ENCODE data around the gene TOGARAM2. TPM values are rescaled to one million over a fixed set of nuclear protein-coding genes. Genes with fewer than 3 reads are reported as not detected.

Gene TOGARAM2
- polyA plus RNA-seq, 1 donor (not counting 4 experiments of a cell fraction or from before 2014, with no cell fraction given), result 0.10 TPM

DNA sequence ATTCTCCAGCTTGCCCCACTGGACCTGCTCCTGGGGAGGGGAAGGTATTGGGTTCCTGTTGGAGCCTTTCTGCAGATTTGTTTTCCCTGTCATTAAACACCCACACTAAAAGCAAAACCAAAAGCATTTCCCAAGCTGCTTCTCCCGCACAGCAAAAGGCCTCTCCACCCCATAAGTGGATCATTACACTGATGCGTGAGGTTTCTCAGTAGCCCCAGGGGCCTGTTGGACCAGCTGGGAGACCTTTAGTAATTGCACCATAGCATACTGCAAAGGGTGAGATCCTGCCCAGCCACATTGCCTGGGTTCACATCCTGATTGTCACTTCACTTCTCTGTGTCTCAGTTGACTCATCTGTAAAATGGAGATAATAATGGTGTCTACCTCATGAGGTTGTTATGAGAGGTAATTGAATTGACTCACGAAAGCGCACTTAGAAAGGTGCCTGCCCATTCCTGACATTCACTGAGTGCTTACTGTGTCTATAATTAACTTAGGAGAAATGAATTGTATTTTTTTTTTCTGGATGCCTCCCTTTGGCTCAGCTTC lies 43.9 kb downstream of the TOGARAM2 start:
- Histone ChIP-seq H3K9ac (ENCODE audit: control insufficient read depth, extremely low read depth, insufficient read depth, low read length) (no peak overlapping the region), H3K27ac (ENCODE audit: control insufficient read depth, insufficient read depth, low read length) (no peak overlapping the region), H3K27me3 (ENCODE audit: control insufficient read depth, extremely low read depth, insufficient read depth, low read length) (no peaks in the 10 kb centered on the region), H4K20me1 (ENCODE audit: control insufficient read depth, extremely low read depth, insufficient read depth, low read length) (no peaks in the 10 kb centered on the region), H3K4me3 (ENCODE audit: control insufficient read depth in 2 of 3, extremely low read depth in 1 of 3, insufficient read depth in 2 of 3, low read depth in 1 of 3, low read length in 3 of 3) (no peak overlapping the region), H2AFZ (ENCODE audit: control insufficient read depth, low read length) (no peak overlapping the region), H3K9me3 (ENCODE audit: control insufficient read depth, low read depth, low read length) (no peaks in the 10 kb centered on the region), H3K79me2 (ENCODE audit: control insufficient read depth, insufficient read depth, low read length) (no peaks in the 10 kb centered on the region), H3K36me3 (ENCODE audit: control insufficient read depth in 2 of 2, extremely low read depth in 1 of 2, insufficient read depth in 2 of 2, low read length in 2 of 2) (no peaks in the 10 kb centered on the region), H3K4me2 (ENCODE audit: control insufficient read depth, extremely low read depth, insufficient read depth, low read depth, low read length) (no peak overlapping the region), H3K4me1 (ENCODE audit: control insufficient read depth, extremely low read depth, insufficient read depth, low read length) (no peaks in the 10 kb centered on the region), H3K9me1 (ENCODE audit: control insufficient read depth, extremely low read depth, insufficient read depth, low read length) (no peaks in the 10 kb centered on the region)
- dilution Hi-C loops (cut with MboI; ENCODE audit: extremely low pct_ligation_motif_present, low sequenced_read_pairs), result no loop called here
- DNase-seq (ENCODE audit: low read depth, low spot score) (no peak), FAIRE-seq (no peak)
- no peak for TF ChIP-seq EZH2 (IDR thresholded peaks at IDR 0.05; ENCODE audit: low read length)

DNA sequence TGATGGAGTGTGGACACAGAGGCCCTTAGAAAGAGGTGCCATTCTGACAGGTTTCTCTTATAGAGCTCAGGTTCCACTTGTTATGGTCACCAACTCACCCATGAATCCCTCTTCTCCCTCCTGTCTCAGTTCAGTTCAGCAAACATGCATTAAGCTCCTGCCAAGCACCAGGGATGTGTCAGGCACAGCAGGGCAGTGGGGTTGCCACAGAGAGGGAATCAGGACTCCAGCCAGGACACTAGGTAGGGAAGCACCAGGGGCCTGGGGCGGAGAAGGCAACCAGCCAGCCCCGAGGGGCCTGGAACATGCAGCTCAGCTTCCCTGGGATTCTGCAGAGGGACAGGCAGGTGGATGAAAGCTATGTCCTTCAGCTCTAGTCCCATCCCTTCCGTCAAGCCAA lies 44.6 kb downstream of the TOGARAM2 start:
- no peaks in the 10 kb centered on the region for H3K9me3 ChIP-seq (ENCODE audit: control insufficient read depth, low read depth, low read length)
- TF ChIP-seq, protein P1, sequence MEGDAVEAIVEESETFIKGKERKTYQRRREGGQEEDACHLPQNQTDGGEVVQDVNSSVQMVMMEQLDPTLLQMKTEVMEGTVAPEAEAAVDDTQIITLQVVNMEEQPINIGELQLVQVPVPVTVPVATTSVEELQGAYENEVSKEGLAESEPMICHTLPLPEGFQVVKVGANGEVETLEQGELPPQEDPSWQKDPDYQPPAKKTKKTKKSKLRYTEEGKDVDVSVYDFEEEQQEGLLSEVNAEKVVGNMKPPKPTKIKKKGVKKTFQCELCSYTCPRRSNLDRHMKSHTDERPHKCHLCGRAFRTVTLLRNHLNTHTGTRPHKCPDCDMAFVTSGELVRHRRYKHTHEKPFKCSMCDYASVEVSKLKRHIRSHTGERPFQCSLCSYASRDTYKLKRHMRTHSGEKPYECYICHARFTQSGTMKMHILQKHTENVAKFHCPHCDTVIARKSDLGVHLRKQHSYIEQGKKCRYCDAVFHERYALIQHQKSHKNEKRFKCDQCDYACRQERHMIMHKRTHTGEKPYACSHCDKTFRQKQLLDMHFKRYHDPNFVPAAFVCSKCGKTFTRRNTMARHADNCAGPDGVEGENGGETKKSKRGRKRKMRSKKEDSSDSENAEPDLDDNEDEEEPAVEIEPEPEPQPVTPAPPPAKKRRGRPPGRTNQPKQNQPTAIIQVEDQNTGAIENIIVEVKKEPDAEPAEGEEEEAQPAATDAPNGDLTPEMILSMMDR (optimal IDR thresholded peaks at IDR 0.05 in 1 of 3, IDR thresholded peaks at IDR 0.05 in 1 of 3, conservative IDR thresholded peaks at IDR 0.05 in 1 of 3; ENCODE audit: extremely low read depth in 1 of 3, insufficient read depth in 2 of 3, low read length in 3 of 3), result no peak
- no peak for TF ChIP-seq EZH2 (IDR thresholded peaks at IDR 0.05; ENCODE audit: low read length)
- H2AFZ ChIP-seq (ENCODE audit: control insufficient read depth, low read length), result no peak overlapping the region
- no peak overlapping the region for H3K4me2 ChIP-seq (ENCODE audit: control insufficient read depth, extremely low read depth, insufficient read depth, low read depth, low read length)
- DNase-seq (ENCODE audit: low read depth, low spot score) (no peak), FAIRE-seq (no peak)
- no peaks in the 10 kb centered on the region for H3K9me1 ChIP-seq (ENCODE audit: control insufficient read depth, extremely low read depth, insufficient read depth, low read length)
- dilution Hi-C loops (cut with MboI; ENCODE audit: extremely low pct_ligation_motif_present, low sequenced_read_pairs), result no loop called here
- H4K20me1 ChIP-seq (ENCODE audit: control insufficient read depth, extremely low read depth, insufficient read depth, low read length), result no peaks in the 10 kb centered on the region
- no peak overlapping the region for H3K4me3 ChIP-seq (ENCODE audit: control insufficient read depth in 2 of 3, extremely low read depth in 1 of 3, insufficient read depth in 2 of 3, low read depth in 1 of 3, low read length in 3 of 3)
- H3K36me3 ChIP-seq (ENCODE audit: control insufficient read depth in 2 of 2, extremely low read depth in 1 of 2, insufficient read depth in 2 of 2, low read length in 2 of 2), result no peaks in the 10 kb centered on the region
- H3K9ac ChIP-seq (ENCODE audit: control insufficient read depth, extremely low read depth, insufficient read depth, low read length), result no peak overlapping the region
- no peaks in the 10 kb centered on the region for H3K79me2 ChIP-seq (ENCODE audit: control insufficient read depth, insufficient read depth, low read length)
- H3K4me1 ChIP-seq (ENCODE audit: control insufficient read depth, extremely low read depth, insufficient read depth, low read length), result no peaks in the 10 kb centered on the region
- H3K27me3 ChIP-seq (ENCODE audit: control insufficient read depth, extremely low read depth, insufficient read depth, low read length), result no peaks in the 10 kb centered on the region
- H3K27ac ChIP-seq (ENCODE audit: control insufficient read depth, insufficient read depth, low read length), result no peak overlapping the region

DNA sequence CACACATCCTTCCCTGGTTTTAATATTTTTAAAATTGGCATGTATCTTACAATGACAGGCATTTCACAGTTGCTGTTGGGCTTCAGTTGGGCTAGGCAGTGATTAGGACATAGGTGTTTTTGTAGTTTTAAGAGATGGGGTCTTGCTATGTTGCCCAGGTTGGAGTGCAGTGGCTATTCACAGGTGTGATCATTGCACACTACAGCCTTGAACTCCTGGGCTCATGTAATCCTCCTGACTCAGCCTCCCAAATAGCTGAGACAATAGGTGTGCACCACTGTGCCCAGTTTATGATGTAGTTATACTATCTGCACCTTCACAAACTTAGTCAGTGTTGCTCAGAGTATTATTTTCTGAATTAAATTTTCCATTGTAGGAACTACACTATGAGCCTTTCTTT lies 49.9 kb downstream of the TOGARAM2 start:
- TF ChIP-seq EZH2 (IDR thresholded peaks at IDR 0.05; ENCODE audit: low read length), result no peak
- TF ChIP-seq, protein P1 (optimal IDR thresholded peaks at IDR 0.05 in 1 of 3, IDR thresholded peaks at IDR 0.05 in 1 of 3, conservative IDR thresholded peaks at IDR 0.05 in 1 of 3; ENCODE audit: extremely low read depth in 1 of 3, insufficient read depth in 2 of 3, low read length in 3 of 3), result no peak
- no peaks in the 10 kb centered on the region for H3K9me1 ChIP-seq (ENCODE audit: control insufficient read depth, extremely low read depth, insufficient read depth, low read length)
- H3K79me2 ChIP-seq (ENCODE audit: control insufficient read depth, insufficient read depth, low read length), result no peaks in the 10 kb centered on the region
- H3K27me3 ChIP-seq (ENCODE audit: control insufficient read depth, extremely low read depth, insufficient read depth, low read length), result no peaks in the 10 kb centered on the region
- no peaks in the 10 kb centered on the region for H3K9me3 ChIP-seq (ENCODE audit: control insufficient read depth, low read depth, low read length)
- FAIRE-seq (no peak), DNase-seq (ENCODE audit: low read depth, low spot score) (no peak)
- H3K9ac ChIP-seq (ENCODE audit: control insufficient read depth, extremely low read depth, insufficient read depth, low read length), result no peak overlapping the region
- H3K36me3 ChIP-seq (ENCODE audit: control insufficient read depth in 2 of 2, extremely low read depth in 1 of 2, insufficient read depth in 2 of 2, low read length in 2 of 2), result no peaks in the 10 kb centered on the region
- no peak overlapping the region for H2AFZ ChIP-seq (ENCODE audit: control insufficient read depth, low read length)
- H3K27ac ChIP-seq (ENCODE audit: control insufficient read depth, insufficient read depth, low read length), result no peak overlapping the region
- peaks cover 13% of the 10 kb centered on the region for H3K4me1 ChIP-seq (ENCODE audit: control insufficient read depth, extremely low read depth, insufficient read depth, low read length)
- H3K4me2 ChIP-seq (ENCODE audit: control insufficient read depth, extremely low read depth, insufficient read depth, low read depth, low read length), result no peak overlapping the region
- dilution Hi-C loops (cut with MboI; ENCODE audit: extremely low pct_ligation_motif_present, low sequenced_read_pairs), result no loop called here
- H3K4me3 ChIP-seq (ENCODE audit: control insufficient read depth in 2 of 3, extremely low read depth in 1 of 3, insufficient read depth in 2 of 3, low read depth in 1 of 3, low read length in 3 of 3), result no peak overlapping the region
- no peaks in the 10 kb centered on the region for H4K20me1 ChIP-seq (ENCODE audit: control insufficient read depth, extremely low read depth, insufficient read depth, low read length)

Data from keratinocyte (primary cell).